HepG2 (cell line): ENCODE measurements around the gene DLG2. TPM values are rescaled to one million over a fixed set of nuclear protein-coding genes. Genes with fewer than 3 reads are reported as not detected.

Experiments used
- ATAC-seq: fragments of 200-7000 bp; cut with Tn5 transposase; 3 replicates; pipeline ENCODE4 v1.9.1; 2020; ENCODE audit warnings: mild to moderate bottlenecking, moderate library complexity
- BruUV-seq: library from RNA; stranded (reverse); fragments of 400-500 nt; replicated peaks from 2 replicates; lab custom pipeline; 2021; lab: Mats Ljungman, UMichigan
- CTCF ChIA-PET: fragments of 300-600 bp; formaldehyde crosslinking; extraction: SDS; loops from one replicate; lab custom pipeline; 2021; ENCODE audit warnings: low total read pairs, inconsistent platforms, low intra/inter-chr PET ratio; lab: Yijun Ruan, JAX
- POLR2A ChIA-PET: fragments of 350-600 bp; sonication (Branson Sonifier 250); formaldehyde crosslinking; loops from one replicate; lab custom pipeline; 2020; ENCODE audit warnings: antibody characterized with exemption, inconsistent platforms; lab: Yijun Ruan, JAX
- DNase-seq: peaks from one replicate; pipeline ENCODE4 v3.0.0-alpha.2; 2015; ENCODE audit warnings: low spot score
- FAIRE-seq: peaks from 3 replicates; lab custom pipeline; 2011; peaks lifted over from hg19 to GRCh38; lab: Jason Lieb, UNC
- H2AFZ ChIP-seq: one replicate; pipeline ENCODE4 v1.6.1; 2011; ENCODE audit warnings: low read length, inconsistent platforms
- H3K27ac ChIP-seq: fragments of 300-600 bp; 3 replicates; pipeline ENCODE4 v1.8.0; 2011; ENCODE audit warnings: mixed run types, mild to moderate bottlenecking, mixed read lengths, low read length, inconsistent platforms; ENCODE audit not compliant: insufficient read depth; ENCODE audit errors: extremely low read length
- H3K27me3 ChIP-seq, 2 experiments: fragments of 200-600 bp in 1 of 2; 2 replicates in 1 of 2; 3 replicates in 1 of 2; pipeline versions ENCODE4 v1.6.0 to v1.8.0; 2011; ENCODE audit warnings: low read length in 2 of 2, mild to moderate bottlenecking in 2 of 2, moderate library complexity in 2 of 2, inconsistent platforms in 1 of 2; ENCODE audit not compliant: insufficient read depth in 2 of 2, control insufficient read depth in 1 of 2
- H3K36me3 ChIP-seq, 2 experiments: fragments of 200-600 bp in 1 of 2; replicated peaks in 1 of 2; 2 replicates in 1 of 2; 3 replicates in 1 of 2; pipeline versions ENCODE4 v1.5.1 to v1.8.0; 2011; ENCODE audit warnings: low read length in 2 of 2, inconsistent platforms in 1 of 2; ENCODE audit not compliant: insufficient read depth in 2 of 2, control insufficient read depth in 1 of 2
- H3K4me1 ChIP-seq: 2 replicates; pipeline ENCODE4 v1.5.1; 2012; ENCODE audit warnings: low read length, inconsistent platforms; ENCODE audit not compliant: insufficient read depth
- H3K4me2 ChIP-seq: 2 replicates; pipeline ENCODE4 v1.6.0; 2011; ENCODE audit warnings: low read depth, low read length, inconsistent platforms
- H3K4me3 ChIP-seq, 3 experiments: fragments of 200-600 bp in 1 of 3; sonication (generic), shearing (Covaris generic) in 1 of 3; replicated peaks in 1 of 3; 2 replicates each; pipeline ENCODE4 v1.5.1; 2011 to 2016; ENCODE audit warnings: low read length in 3 of 3, inconsistent platforms in 2 of 3, low read depth in 2 of 3, mild to moderate bottlenecking in 2 of 3, control low read depth in 1 of 3, mixed read lengths in 1 of 3; ENCODE audit not compliant: insufficient read depth in 1 of 3
- H3K79me2 ChIP-seq: one replicate; pipeline ENCODE4 v1.6.1; 2011; ENCODE audit warnings: low read length, inconsistent platforms; ENCODE audit not compliant: insufficient read depth
- H3K9ac ChIP-seq: 2 replicates; pipeline ENCODE4 v1.6.0; 2011; ENCODE audit warnings: mild to moderate bottlenecking, low read depth, low read length, inconsistent platforms; ENCODE audit not compliant: insufficient read depth
- H3K9me3 ChIP-seq: 2 replicates; pipeline ENCODE4 v1.5.1; 2012; ENCODE audit warnings: mild to moderate bottlenecking, low read length
- H4K20me1 ChIP-seq: 2 replicates; pipeline ENCODE4 v1.6.0; 2011; ENCODE audit warnings: inconsistent platforms, mild to moderate bottlenecking, low read length, moderate library complexity; ENCODE audit not compliant: insufficient read depth
- CBX5 ChIP-seq: sonication (generic); formaldehyde crosslinking; IDR thresholded peaks from 2 replicates; pipeline ENCODE4 v1.4.0; 2020; ENCODE audit warnings: missing genetic modification reagents, borderline replicate concordance
- PBX3 ChIP-seq: sonication (generic); formaldehyde crosslinking; IDR thresholded peaks from 2 replicates; pipeline ENCODE4 v1.8.1; 2023; ENCODE audit warnings: missing genetic modification reagents, inconsistent platforms, borderline replicate concordance
- THAP9 ChIP-seq: sonication (generic); formaldehyde crosslinking; IDR thresholded peaks from 2 replicates; pipeline ENCODE4; 2020; ENCODE audit warnings: missing genetic modification reagents, mild to moderate bottlenecking, borderline replicate concordance
- ZNF652 ChIP-seq: IDR thresholded peaks from 2 replicates; pipeline ENCODE4 v1.6.1; 2016; ENCODE audit warnings: low read depth, borderline replicate concordance
- ZNF704 ChIP-seq: sonication (generic); formaldehyde crosslinking; IDR thresholded peaks from 2 replicates; pipeline ENCODE4 v1.8.1; 2023; ENCODE audit warnings: mild to moderate bottlenecking, inconsistent platforms, moderate library complexity, missing genetic modification reagents, borderline replicate concordance
- ZNF777 ChIP-seq: sonication (generic); formaldehyde crosslinking; IDR thresholded peaks from 2 replicates; pipeline ENCODE4 v1.4.0; 2020; ENCODE audit warnings: missing genetic modification reagents
- WGBS: methylation state at CpG from one replicate; pipeline ENCODE4 v1.1.6; 2017; ENCODE audit warnings: low lambda C conversion rate; 5-methylcytosine and 5-hydroxymethylcytosine counted together
- in situ Hi-C: cut with HindIII; loops from 2 replicates; pipeline ENCODE4 v1.10.0; 2017; ENCODE audit warnings: low pct_unique_long_range_greater_than_20kb; ENCODE audit not compliant: extremely low pct_ligation_motif_present
- intact Hi-C: fragments of 100-400 bp; cut with micrococcal nuclease; formaldehyde crosslinking; loops from one replicate; pipeline ENCODE4 v1.10.0; 2022; ENCODE audit not compliant: unreplicated experiment
- polyA plus RNA-seq, 8 experiments: library from polyadenylated mRNA; depleted of rRNA in 3 of 8; stranded (reverse) in 7 of 8; unstranded in 1 of 8; fragments of >200 nt; fragmentation: Illumina TruSeq in 4 of 8; extraction: Trizol in 4 of 8; gene quantifications; 2 replicates each; pipeline versions ENCODE4 v1.2.1 to v1.2.3, GENCODE V29; 2011 to 2016; ENCODE audit warnings: low read depth in 4 of 8, missing spikeins in 1 of 8, mixed read lengths in 1 of 8; ENCODE audit not compliant: insufficient read depth in 1 of 8
- total RNA-seq, 5 experiments: library from RNA; depleted of rRNA; stranded (reverse); fragments of >200 nt; fragmentation: Illumina TruSeq; extraction: Trizol; gene quantifications; 2 replicates each; pipeline ENCODE4 v1.2.3, GENCODE V29; 2016; ENCODE audit warnings: low read depth in 1 of 5

The DLG2 gene
- total and polyA plus RNA-seq, 2 of the 13 experiments (the other 11 are each of a cell fraction or from before 2014, with no cell fraction given): 0.46 to 1.0 TPM

GRCh38 chr11:83982825-83983224 lies 1644.3 kb downstream of the DLG2 start:
- CTCF ChIA-PET: no interaction called here
- Histone ChIP-seq H3K4me2 (no peak overlapping the region), H3K79me2 (no peaks in the 10 kb centered on the region), H3K9me3 (no peaks in the 10 kb centered on the region), H3K4me1 (no peaks in the 10 kb centered on the region), H4K20me1 (no peaks in the 10 kb centered on the region), H3K4me3 (no peak overlapping the region), H3K27me3 (no peaks in the 10 kb centered on the region; a peak in 1 of 5 replicates), H3K36me3 (no peaks in the 10 kb centered on the region), H3K27ac (no peak overlapping the region), H2AFZ (no peak overlapping the region), H3K9ac (no peak overlapping the region)
- POLR2A ChIA-PET: no interaction called here
- WGBS: 39% methylated on average over 4 of the region's 4 CpGs
- intact Hi-C loops (no loop called here), in situ Hi-C loops (no loop called here)
- BruUV-seq: no TSS peak
- TF ChIP-seq THAP9 (CRISPR knock-in tag) (no peak), ZNF704 (CRISPR knock-in tag) (no peak)
- DNase-seq (no peak), FAIRE-seq (no peak), ATAC-seq (no peak)

GRCh38 chr11:83979593-83979992 lies 1647.6 kb downstream of the DLG2 start:
- no peak overlapping the region for H3K27ac ChIP-seq
- no peaks in the 10 kb centered on the region for H3K4me1 ChIP-seq
- no peaks in the 10 kb centered on the region for H4K20me1 ChIP-seq
- no peak for TF ChIP-seq ZNF652 (CRISPR knock-in tag)
- no peak for TF ChIP-seq CBX5 (CRISPR knock-in tag)
- no peak for TF ChIP-seq ZNF777
- TF ChIP-seq PBX3 (CRISPR knock-in tag): no peak
- TF ChIP-seq, all 625 proteins: peak for 0
- DNase-seq: no peak
- no peaks in the 10 kb centered on the region for H3K36me3 ChIP-seq
- H3K9me3 ChIP-seq: no peaks in the 10 kb centered on the region
- CTCF ChIA-PET: no interaction called here
- no peak for ATAC-seq
- in situ Hi-C loops: no loop called here
- FAIRE-seq: no peak
- H2AFZ ChIP-seq: no peak overlapping the region
- POLR2A ChIA-PET: no interaction called here
- H3K4me3 ChIP-seq: no peak overlapping the region
- H3K27me3 ChIP-seq: no peaks in the 10 kb centered on the region; a peak in 1 of 5 replicates
- H3K4me2 ChIP-seq: no peak overlapping the region
- intact Hi-C loops: no loop called here
- no TSS peak for BruUV-seq
- no peaks in the 10 kb centered on the region for H3K79me2 ChIP-seq
- WGBS: 0% methylated on average over 1 of the region's 1 CpG
- H3K9ac ChIP-seq: no peak overlapping the region
